Dedifferentiated amniotic fluid mesenchymal stem cell (primary cell): ENCODE data around the gene TMTC2.

Experiments
- DNase-seq: peaks from one replicate; pipeline ENCODE4 v3.0.0-alpha.2; 2016; ENCODE audit errors: extremely low spot score

TMTC2 gene

GRCh38 chr12:83136411-83136810 is 449.7 kb downstream of the TMTC2 start:
- no peak for DNase-seq

- DNase-seq = no peak
Measured at GRCh38 chr12:83140135-83140534, 453.4 kb downstream of the TMTC2 start.

GRCh38 chr12:83141460-83141994 is 454.8 kb downstream of the TMTC2 start:
- DNase-seq = no peak

GRCh38 chr12:83142914-83143313 is 456.2 kb downstream of the TMTC2 start:
- DNase-seq = no peak

- no peak for DNase-seq
Measured at GRCh38 chr12:83143950-83144349, 457.2 kb downstream of the TMTC2 start.

GRCh38 chr12:83145325-83145840 is 458.7 kb downstream of the TMTC2 start:
- DNase-seq = no peak

- DNase-seq = no peak
Measured at GRCh38 chr12:83147341-83147740, 460.6 kb downstream of the TMTC2 start.

- no peak for DNase-seq
Measured at GRCh38 chr12:83149987-83150386, 463.3 kb downstream of the TMTC2 start.

GRCh38 chr12:83150465-83151189 is 463.9 kb downstream of the TMTC2 start:
- no peak for DNase-seq

- DNase-seq = no peak
Measured at GRCh38 chr12:83153177-83153576, 466.5 kb downstream of the TMTC2 start.

- no peak for DNase-seq
Measured at GRCh38 chr12:83156815-83157214, 470.1 kb downstream of the TMTC2 start.

- DNase-seq = no peak
Measured at GRCh38 chr12:83157604-83158003, 470.9 kb downstream of the TMTC2 start.

- no peak for DNase-seq
Measured at GRCh38 chr12:83158613-83159207, 472.0 kb downstream of the TMTC2 start.

- no peak for DNase-seq
Measured at GRCh38 chr12:83161456-83161855, 474.8 kb downstream of the TMTC2 start.

- no peak for DNase-seq
Measured at GRCh38 chr12:83168751-83169150, 482.0 kb downstream of the TMTC2 start.

GRCh38 chr12:83172441-83172840 is 485.7 kb downstream of the TMTC2 start:
- no peak for DNase-seq

- no peak for DNase-seq
Measured at GRCh38 chr12:83172866-83173649, 486.4 kb downstream of the TMTC2 start.

GRCh38 chr12:83179999-83180398 is 493.3 kb downstream of the TMTC2 start:
- DNase-seq = no peak

GRCh38 chr12:83181074-83181473 is 494.4 kb downstream of the TMTC2 start:
- no peak for DNase-seq

- no peak for DNase-seq
Measured at GRCh38 chr12:83183132-83183531, 496.4 kb downstream of the TMTC2 start.
